GM23248 (cell line): ENCODE data around the gene PRPF38A. TPM values are rescaled to one million over a fixed set of nuclear protein-coding genes. Genes with fewer than 3 reads are reported as not detected.

Source experiments
- DNase-seq: peaks from one replicate; pipeline ENCODE4 v3.0.0-alpha.2; 2015
- H2AFZ ChIP-seq: fragments of 200-600 bp; sonication (generic); 2 replicates; pipeline ENCODE4 v1.6.1; 2016; ENCODE audit warnings: antibody characterized with exemption
- H3F3A ChIP-seq: fragments of 200-600 bp; sonication (generic); 2 replicates; pipeline ENCODE4 v1.6.1; 2016; ENCODE audit warnings: mild to moderate bottlenecking, antibody characterized with exemption, mixed run types; ENCODE audit not compliant: insufficient read depth
- H3K27ac ChIP-seq: fragments of 200-600 bp; sonication (generic); 2 replicates; pipeline ENCODE4 v1.5.1; 2016; ENCODE audit warnings: mild to moderate bottlenecking
- H3K27me3 ChIP-seq: fragments of 200-600 bp; sonication (generic); replicated peaks from 2 replicates; pipeline ENCODE4 v1.6.1; 2016; ENCODE audit warnings: mild to moderate bottlenecking; ENCODE audit not compliant: insufficient read depth
- H3K36me3 ChIP-seq: fragments of 200-600 bp; sonication (generic); 2 replicates; pipeline ENCODE4 v1.6.1; 2016; ENCODE audit warnings: low read depth, mild to moderate bottlenecking
- H3K4me1 ChIP-seq: fragments of 200-600 bp; sonication (generic); 2 replicates; pipeline ENCODE4 v1.6.1; 2016; ENCODE audit warnings: mild to moderate bottlenecking; ENCODE audit not compliant: insufficient read depth
- H3K4me2 ChIP-seq: fragments of 200-600 bp; sonication (generic); one replicate; pipeline ENCODE4 v1.6.1; 2016; ENCODE audit warnings: mild to moderate bottlenecking; ENCODE audit not compliant: unreplicated experiment
- H3K4me3 ChIP-seq: fragments of 200-600 bp; sonication (generic); 2 replicates; pipeline ENCODE4 v1.5.1; 2016; ENCODE audit warnings: mild to moderate bottlenecking
- H3K79me2 ChIP-seq: fragments of 200-600 bp; sonication (generic); 2 replicates; pipeline ENCODE4 v1.6.1; 2016; ENCODE audit warnings: mild to moderate bottlenecking; ENCODE audit not compliant: insufficient read depth
- H3K9ac ChIP-seq: fragments of 200-600 bp; sonication (generic); 2 replicates; pipeline ENCODE4 v1.6.1; 2016; ENCODE audit warnings: mild to moderate bottlenecking
- H3K9me2 ChIP-seq: fragments of 200-600 bp; sonication (generic); 2 replicates; pipeline ENCODE4 v1.6.1; 2016; ENCODE audit warnings: mixed run types, mild to moderate bottlenecking, moderate library complexity; ENCODE audit not compliant: insufficient read depth
- H3K9me3 ChIP-seq: fragments of 200-600 bp; sonication (generic); one replicate; pipeline ENCODE4 v1.6.1; 2017; ENCODE audit warnings: low read depth
- H4K20me1 ChIP-seq: fragments of 200-600 bp; sonication (generic); 2 replicates; pipeline ENCODE4 v1.6.0; 2016; ENCODE audit not compliant: insufficient read depth
- EZH2 ChIP-seq: fragments of 200-600 bp; sonication (generic); IDR thresholded peaks from 2 replicates; pipeline ENCODE4 v1.6.1; 2018; ENCODE audit warnings: antibody characterized with exemption, mild to moderate bottlenecking; ENCODE audit not compliant: insufficient read depth, poor library complexity, severe bottlenecking
- EZH2phosphoT487 ChIP-seq: fragments of 200-600 bp; sonication (generic); IDR thresholded peaks from 2 replicates; pipeline ENCODE4 v1.6.1; 2018; ENCODE audit warnings: antibody characterized with exemption, moderate library complexity, mild to moderate bottlenecking, low read depth; ENCODE audit not compliant: insufficient read depth
- WGBS, 2 experiments: methylation state at CpG; one replicate each; pipeline ENCODE4 v1.1.6; 2015 to 2017; ENCODE audit warnings: low lambda C conversion rate in 2 of 2, low coverage in 1 of 2; ENCODE audit errors: missing lambda C conversion rate in 2 of 2; 5-methylcytosine and 5-hydroxymethylcytosine counted together
- in situ Hi-C: fragments of 300-500 bp; cut with MboI; formaldehyde crosslinking; loops from 2 replicates; pipeline ENCODE4 v1.15.0; 2020
- polyA plus RNA-seq: library from polyadenylated mRNA; unstranded; fragments of >200 nt; fragmentation: Nextera tagmentation; extraction: Ambion mirVana; gene quantifications from 2 replicates; pipeline ENCODE4 v1.2.1, GENCODE V29; 2016
- total RNA-seq: library from RNA; depleted of rRNA; stranded (reverse); fragments of >200 nt; shearing (Covaris generic); gene quantifications from 2 replicates; pipeline ENCODE4 v1.2.3, GENCODE V29; 2014

PRPF38A gene
- total and polyA plus RNA-seq, 2 experiments from 2014 or later: 6.1 to 27.0 TPM

- Histone ChIP-seq H3K9me3 (no peaks in the 10 kb centered on the region), H3K27ac (no peak overlapping the region), H3K4me2 (no peak overlapping the region), H3K79me2 (no peaks in the 10 kb centered on the region), H3K36me3 (peaks cover 74% of the 10 kb centered on the region), H3K9ac (no peak overlapping the region), H4K20me1 (no peaks in the 10 kb centered on the region), H3K4me3 (no peak overlapping the region), H3F3A (peaks cover 13% of the 10 kb centered on the region; the same call in 1 of the 2 replicates), H3K4me1 (no peaks in the 10 kb centered on the region), H3K9me2 (no peaks in the 10 kb centered on the region), H3K27me3 (no peaks in the 10 kb centered on the region), H2AFZ (no peak overlapping the region)
- 96 to 100% methylated on average over 2 of the region's 2 CpGs for WGBS, 2 experiments
- no peak for DNase-seq
- no peak for TF ChIP-seq EZH2
- no peak for TF ChIP-seq EZH2phosphoT487
- in situ Hi-C loops: no loop called here
These were observed 12.4 kb downstream of the PRPF38A start for GRCh38 chr1:52416811-52417210.

- H3K9ac ChIP-seq: no peak overlapping the region
- no peaks in the 10 kb centered on the region for H3K9me2 ChIP-seq
- H3F3A ChIP-seq: peaks cover 33% of the 10 kb centered on the region
- no peaks in the 10 kb centered on the region for H4K20me1 ChIP-seq
- no peak overlapping the region for H3K4me3 ChIP-seq
- H3K27ac ChIP-seq: no peak overlapping the region
- peaks cover 51% of the 10 kb centered on the region for H3K36me3 ChIP-seq
- TF ChIP-seq EZH2phosphoT487: no peak
- TF ChIP-seq EZH2: no peak
- H3K4me1 ChIP-seq: no peaks in the 10 kb centered on the region
- H3K79me2 ChIP-seq: no peaks in the 10 kb centered on the region
- no peaks in the 10 kb centered on the region for H3K9me3 ChIP-seq
- in situ Hi-C loops: no loop called here
- WGBS, 2 experiments: 82 to 97% methylated on average over 1 of the region's 1 CpG
- H2AFZ ChIP-seq: no peak overlapping the region
- H3K27me3 ChIP-seq: no peaks in the 10 kb centered on the region
- no peak for DNase-seq
- H3K4me2 ChIP-seq: no peak overlapping the region
These were observed 16.3 kb downstream of the PRPF38A start for GRCh38 chr1:52420713-52421112.

DNA sequence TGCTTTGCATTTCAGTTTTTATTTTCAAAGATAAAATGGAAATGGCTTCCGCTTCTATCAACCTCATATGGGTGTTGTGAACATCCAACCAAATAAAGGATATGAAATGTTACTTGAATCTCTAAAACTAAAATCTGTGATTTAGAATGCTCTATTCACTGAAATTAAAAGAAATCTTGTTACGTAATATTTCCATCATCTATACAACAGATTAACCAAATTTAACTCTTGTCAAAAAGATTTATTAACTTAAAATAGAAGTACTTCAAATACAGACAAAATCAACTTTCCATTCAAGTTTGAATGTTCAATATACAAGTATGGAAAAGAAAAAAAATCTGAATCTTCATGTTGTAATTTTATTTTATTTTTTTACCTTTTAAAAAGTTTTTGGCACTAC lies 18.7 kb downstream of the PRPF38A start:
- WGBS, 2 experiments: 96 to 98% methylated on average over 2 of the region's 2 CpGs
- TF ChIP-seq EZH2phosphoT487 (no peak), EZH2 (no peak)
- H3K4me1 ChIP-seq: peaks cover 15% of the 10 kb centered on the region
- H3K4me2 ChIP-seq: no peak overlapping the region
- H3K9ac ChIP-seq: no peak overlapping the region
- H2AFZ ChIP-seq: no peak overlapping the region
- DNase-seq: no peak
- in situ Hi-C loops: no loop called here
- H3K4me3 ChIP-seq: no peak overlapping the region
- no peaks in the 10 kb centered on the region for H3K9me3 ChIP-seq
- H3K9me2 ChIP-seq: no peaks in the 10 kb centered on the region
- H3K36me3 ChIP-seq: peaks cover 35% of the 10 kb centered on the region
- peaks cover 44% of the 10 kb centered on the region for H3F3A ChIP-seq
- no peaks in the 10 kb centered on the region for H4K20me1 ChIP-seq
- no peaks in the 10 kb centered on the region for H3K79me2 ChIP-seq
- H3K27me3 ChIP-seq: no peaks in the 10 kb centered on the region
- H3K27ac ChIP-seq: no peak overlapping the region

DNA sequence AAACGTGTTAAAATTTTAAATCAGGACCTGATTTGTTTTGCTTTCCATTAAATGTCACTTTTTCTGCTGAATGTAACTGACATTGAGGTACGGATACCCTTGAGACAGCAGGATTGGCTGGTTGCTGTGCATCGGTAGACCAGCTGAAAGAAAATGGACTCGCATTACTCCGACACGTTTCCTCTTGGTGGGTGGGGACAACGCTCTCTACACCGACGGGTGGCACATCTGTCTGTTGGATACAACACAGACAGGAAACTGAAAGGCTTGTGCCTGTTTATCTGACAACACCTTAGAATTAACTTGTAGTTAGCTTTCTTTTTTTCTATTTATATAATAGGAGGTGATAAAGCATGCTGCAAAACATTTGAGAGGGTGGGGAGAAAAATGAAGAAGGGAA lies 19.4 kb downstream of the PRPF38A start:
- WGBS, 2 experiments: 55 to 67% methylated on average over 9 of the region's 9 CpGs

DNA sequence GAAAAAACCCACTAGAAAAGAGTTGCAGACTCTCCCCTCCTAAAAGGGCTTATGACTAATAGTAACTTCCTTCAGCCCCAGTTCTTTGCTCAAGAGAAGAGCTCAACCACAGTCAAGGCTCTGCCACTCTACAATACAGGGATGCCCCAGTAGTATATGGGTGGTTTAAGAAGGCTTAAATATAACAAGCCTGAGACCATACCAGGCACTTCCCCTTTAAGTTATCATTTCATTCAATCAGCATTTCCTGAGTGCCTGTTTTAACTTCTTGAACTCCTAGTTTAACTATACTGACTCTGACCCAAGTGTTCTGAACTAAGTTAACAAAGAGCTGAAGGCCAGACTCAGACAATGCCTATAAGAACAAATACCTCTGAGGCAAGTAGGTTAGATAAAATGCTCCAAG lies 19.8 kb downstream of the PRPF38A start:
- H3F3A ChIP-seq: peaks cover 44% of the 10 kb centered on the region
- no peaks in the 10 kb centered on the region for H4K20me1 ChIP-seq
- TF ChIP-seq EZH2phosphoT487 (no peak), EZH2 (no peak)
- H3K9me2 ChIP-seq: no peaks in the 10 kb centered on the region
- peaks cover 15% of the 10 kb centered on the region for H3K4me1 ChIP-seq
- no peak overlapping the region for H2AFZ ChIP-seq
- no peak overlapping the region for H3K27ac ChIP-seq
- H3K27me3 ChIP-seq: no peaks in the 10 kb centered on the region
- peak; percentile 20 for DNase-seq
- H3K79me2 ChIP-seq: no peaks in the 10 kb centered on the region
- peaks cover 27% of the 10 kb centered on the region for H3K36me3 ChIP-seq
- H3K4me3 ChIP-seq: no peak overlapping the region
- no peaks in the 10 kb centered on the region for H3K9me3 ChIP-seq
- no peak overlapping the region for H3K9ac ChIP-seq
- in situ Hi-C loops: no loop called here
- H3K4me2 ChIP-seq: no peak overlapping the region

More for the DNA sequence above, 19.4 kb downstream of the PRPF38A start:
- H3K4me2 ChIP-seq: no peak overlapping the region
- H3K79me2 ChIP-seq: no peaks in the 10 kb centered on the region
- no peak for DNase-seq
- H4K20me1 ChIP-seq: no peaks in the 10 kb centered on the region
- in situ Hi-C loops: no loop called here
- TF ChIP-seq EZH2: no peak
- TF ChIP-seq EZH2phosphoT487: no peak
- H3K9ac ChIP-seq: no peak overlapping the region
- H3K4me1 ChIP-seq: peaks cover 15% of the 10 kb centered on the region
- H3K9me2 ChIP-seq: no peaks in the 10 kb centered on the region
- H3K27ac ChIP-seq: no peak overlapping the region
- no peak overlapping the region for H3K4me3 ChIP-seq
- no peaks in the 10 kb centered on the region for H3K9me3 ChIP-seq
- peaks cover 28% of the 10 kb centered on the region for H3K36me3 ChIP-seq
- no peaks in the 10 kb centered on the region for H3K27me3 ChIP-seq
- H3F3A ChIP-seq: peaks cover 44% of the 10 kb centered on the region
- no peak overlapping the region for H2AFZ ChIP-seq
